Peyer's patch (tissue), 4 donors: ENCODE results near the gene CCL5. TPM values are rescaled to one million over a fixed set of nuclear protein-coding genes. Genes with fewer than 3 reads are reported as not detected.

ENCODE experiments used
- DNase-seq, 3 donors: peaks; one replicate each; pipeline ENCODE4 v3.0.0-alpha.2; 2017 to 2019
- H3K27ac ChIP-seq, 4 donors: fragments of 200-600 bp; sonication (generic); one replicate each; pipeline ENCODE4 v1.5.1; 2016 to 2019
- H3K27me3 ChIP-seq, 2 donors: fragments of 200-600 bp; sonication (generic); one replicate each; pipeline ENCODE4 v1.5.1; 2019
- H3K36me3 ChIP-seq, 3 donors: fragments of 200-600 bp; sonication (generic); one replicate each; pipeline ENCODE4 v1.5.1; 2016 to 2019
- H3K4me1 ChIP-seq, 4 donors: fragments of 200-600 bp; sonication (generic); one replicate each; pipeline ENCODE4 v1.5.1; 2016 to 2019
- H3K4me3 ChIP-seq, 4 donors: fragments of 200-600 bp; sonication (generic); 1 replicate in 3 of 4; 2 replicates in 1 of 4; pipeline ENCODE4 v1.5.1; 2016 to 2019; ENCODE audit warnings: mild to moderate bottlenecking in 1 of 4
- H3K9me3 ChIP-seq, 4 donors: fragments of 200-600 bp; sonication (generic); one replicate each; pipeline ENCODE4 v1.5.1; 2016 to 2019; ENCODE audit warnings: mild to moderate bottlenecking in 1 of 4
- CTCF ChIP-seq, 6 experiments: fragments of 450-650 bp in 4 of 6; fragments of 200-600 bp in 2 of 6; sonication (generic) in 1 of 6; IDR thresholded peaks; one replicate each; pipeline ENCODE4 v1.5.1; 2017 to 2019; ENCODE audit warnings: antibody characterized with exemption in 6 of 6, mild to moderate bottlenecking in 3 of 6, moderate library complexity in 1 of 6
- POLR2A ChIP-seq, 2 donors: fragments of 450-650 bp; IDR thresholded peaks; one replicate each; pipeline ENCODE4 v1.5.1; 2017; ENCODE audit warnings: antibody characterized with exemption in 2 of 2, mild to moderate bottlenecking in 2 of 2, moderate library complexity in 2 of 2
- total RNA-seq, 4 donors: library from RNA; depleted of rRNA; stranded (reverse); fragments of >200 nt; gene quantifications; one replicate each; pipeline ENCODE4 v1.1.0, GENCODE V29; 2016

The CCL5 gene
- total RNA-seq, 4 donors from 2014 or later: 5.8 to 13.8 (median 9.2) TPM

- TF ChIP-seq POLR2A (IDR thresholded peaks at IDR 0.05) (no peak), CTCF (IDR thresholded peaks at IDR 0.05) (no peak)
- Histone ChIP-seq H3K27ac (no peak overlapping the region), H3K36me3 (peaks cover 0 to 9% (median 0%) of the 10 kb centered on the region in 3 donors), H3K4me3 (no peak overlapping the region), H3K27me3 (no peaks in the 10 kb centered on the region), H3K9me3 (no peaks in the 10 kb centered on the region), H3K4me1 (no peaks in the 10 kb centered on the region)
- no peak for DNase-seq
Observed at GRCh38 chr17:35856603-35857002, 23.6 kb downstream of the CCL5 start.

- no peak for TF ChIP-seq POLR2A (IDR thresholded peaks at IDR 0.05)
- no peak for TF ChIP-seq CTCF (IDR thresholded peaks at IDR 0.05)
- no peak overlapping the region for H3K4me3 ChIP-seq
Observed at GRCh38 chr17:35855965-35856364, 24.2 kb downstream of the CCL5 start.

GRCh38 chr17:35849469-35850348, 30.5 kb downstream of the CCL5 start:
- H3K27ac ChIP-seq: no peak overlapping the region
- no peak overlapping the region for H3K4me3 ChIP-seq
- H3K27me3 ChIP-seq: no peaks in the 10 kb centered on the region
- DNase-seq: peak in 2 of 3 donors; percentile 32 to 74
- TF ChIP-seq CTCF (IDR thresholded peaks at IDR 0.05): peak; percentile 26 to 79 (median 76)
- TF ChIP-seq POLR2A (IDR thresholded peaks at IDR 0.05): no peak
- H3K9me3 ChIP-seq: no peaks in the 10 kb centered on the region
- peaks cover 0 to 59% (median 0%) of the 10 kb centered on the region in 3 donors for H3K36me3 ChIP-seq
- no peaks in the 10 kb centered on the region for H3K4me1 ChIP-seq

More at GRCh38 chr17:35855965-35856364, 24.2 kb downstream of the CCL5 start:
- H3K36me3 ChIP-seq: peaks cover 0 to 9% (median 0%) of the 10 kb centered on the region in 3 donors
- no peak overlapping the region for H3K27ac ChIP-seq
- H3K4me1 ChIP-seq: no peaks in the 10 kb centered on the region
- H3K9me3 ChIP-seq: no peaks in the 10 kb centered on the region
- H3K27me3 ChIP-seq: no peaks in the 10 kb centered on the region
- no peak for DNase-seq

GRCh38 chr17:35847633-35848373, 32.4 kb downstream of the CCL5 start:
- Histone ChIP-seq H3K9me3 (no peaks in the 10 kb centered on the region), H3K4me1 (no peaks in the 10 kb centered on the region), H3K27me3 (no peaks in the 10 kb centered on the region), H3K4me3 (no peak overlapping the region), H3K36me3 (peaks cover 0 to 78% (median 0%) of the 10 kb centered on the region in 3 donors), H3K27ac (no peak overlapping the region)
- no peak for TF ChIP-seq CTCF (IDR thresholded peaks at IDR 0.05)
- TF ChIP-seq POLR2A (IDR thresholded peaks at IDR 0.05): no peak
- DNase-seq: no peak

- Histone ChIP-seq H3K27me3 (no peaks in the 10 kb centered on the region), H3K9me3 (no peaks in the 10 kb centered on the region), H3K4me1 (no peaks in the 10 kb centered on the region), H3K27ac (no peak overlapping the region), H3K36me3 (peaks cover 0 to 78% (median 1%) of the 10 kb centered on the region in 3 donors), H3K4me3 (no peak overlapping the region)
- TF ChIP-seq POLR2A (IDR thresholded peaks at IDR 0.05): no peak
- no peak for TF ChIP-seq CTCF (IDR thresholded peaks at IDR 0.05)
- DNase-seq: no peak
Observed at GRCh38 chr17:35847006-35847405, 33.2 kb downstream of the CCL5 start.
